Thyroid gland (tissue), 4 donors: ENCODE measurements around the gene ANO2.

ENCODE experiments used
- POLR2A ChIP-seq, 2 donors: fragments of 450-650 bp; IDR thresholded peaks; one replicate each; pipeline ENCODE4 v1.6.1; 2017; ENCODE audit warnings: antibody characterized with exemption in 2 of 2, mild to moderate bottlenecking in 2 of 2, moderate library complexity in 1 of 2
- TF ChIP-seq, protein P1 (sequence below), 6 experiments: fragments of 200-600 bp in 3 of 6; fragments of 450-650 bp in 3 of 6; sonication (generic) in 3 of 6; IDR thresholded peaks; one replicate each; pipeline ENCODE4 v1.5.1; 2016 to 2019; ENCODE audit warnings: antibody characterized with exemption in 6 of 6, mild to moderate bottlenecking in 2 of 6, inconsistent platforms in 1 of 6, moderate library complexity in 1 of 6

DNA sequence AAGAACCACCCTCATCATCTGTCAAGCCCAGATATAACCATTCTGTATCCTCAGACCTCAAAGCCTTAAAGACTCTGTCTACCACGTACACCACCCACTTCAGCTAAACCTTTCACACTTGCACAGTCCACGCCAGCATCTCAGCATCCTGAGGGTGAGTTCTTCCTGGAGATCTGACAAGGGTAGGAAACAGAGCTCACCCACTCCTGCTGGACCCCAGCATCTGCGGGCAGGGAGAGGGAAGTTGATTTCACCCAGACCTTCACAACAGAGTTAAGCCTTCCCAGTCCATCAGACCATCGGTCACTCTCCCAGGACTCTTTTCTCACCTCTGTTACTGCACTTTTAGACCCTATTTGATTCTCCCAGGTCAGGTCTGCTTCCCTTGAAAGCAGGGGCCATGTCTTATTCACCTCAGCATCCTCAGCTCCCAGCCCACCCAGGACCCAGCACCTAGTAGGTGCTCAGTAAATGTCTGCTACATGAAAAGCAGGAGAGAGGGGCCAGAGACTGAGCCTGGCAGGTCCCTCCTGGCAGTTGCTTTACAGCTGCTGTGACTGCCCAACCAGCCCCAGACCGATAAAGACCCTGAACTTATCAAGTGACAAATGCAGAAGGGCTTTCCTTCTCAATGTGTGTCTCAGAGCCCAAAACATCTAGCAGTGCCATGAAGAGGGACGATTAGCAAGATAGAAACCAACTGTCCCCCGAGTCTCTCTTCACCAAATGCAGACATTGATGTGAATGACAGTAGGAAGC is 34.1 kb downstream of the ANO2 start:
- no peak for TF ChIP-seq POLR2A (IDR thresholded peaks at IDR 0.05)
- TF ChIP-seq, protein P1, sequence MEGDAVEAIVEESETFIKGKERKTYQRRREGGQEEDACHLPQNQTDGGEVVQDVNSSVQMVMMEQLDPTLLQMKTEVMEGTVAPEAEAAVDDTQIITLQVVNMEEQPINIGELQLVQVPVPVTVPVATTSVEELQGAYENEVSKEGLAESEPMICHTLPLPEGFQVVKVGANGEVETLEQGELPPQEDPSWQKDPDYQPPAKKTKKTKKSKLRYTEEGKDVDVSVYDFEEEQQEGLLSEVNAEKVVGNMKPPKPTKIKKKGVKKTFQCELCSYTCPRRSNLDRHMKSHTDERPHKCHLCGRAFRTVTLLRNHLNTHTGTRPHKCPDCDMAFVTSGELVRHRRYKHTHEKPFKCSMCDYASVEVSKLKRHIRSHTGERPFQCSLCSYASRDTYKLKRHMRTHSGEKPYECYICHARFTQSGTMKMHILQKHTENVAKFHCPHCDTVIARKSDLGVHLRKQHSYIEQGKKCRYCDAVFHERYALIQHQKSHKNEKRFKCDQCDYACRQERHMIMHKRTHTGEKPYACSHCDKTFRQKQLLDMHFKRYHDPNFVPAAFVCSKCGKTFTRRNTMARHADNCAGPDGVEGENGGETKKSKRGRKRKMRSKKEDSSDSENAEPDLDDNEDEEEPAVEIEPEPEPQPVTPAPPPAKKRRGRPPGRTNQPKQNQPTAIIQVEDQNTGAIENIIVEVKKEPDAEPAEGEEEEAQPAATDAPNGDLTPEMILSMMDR (IDR thresholded peaks at IDR 0.05): no peak
